HEK293 (cell line): ENCODE data around the gene RGS6.

Experiments used
- CTCF ChIA-PET: fragments of 350-600 bp; formaldehyde crosslinking; extraction: SDS; loops from one replicate; lab custom pipeline; 2021; ENCODE audit warnings: antibody characterized with exemption; lab: Yijun Ruan, JAX
- POLR2A ChIA-PET: fragments of 300-600 bp; formaldehyde crosslinking; extraction: SDS; loops from one replicate; lab custom pipeline; 2020; ENCODE audit warnings: antibody characterized with exemption, inconsistent platforms; lab: Yijun Ruan, JAX
- H3K27ac ChIP-seq: fragments of 200-500 bp; sonication (Bioruptor generic); 2 replicates; pipeline ENCODE4 v1.5.1; 2014; ENCODE audit warnings: low read depth, low read length, control low read depth, inconsistent platforms; ENCODE audit errors: extremely low read depth
- H3K36me3 ChIP-seq, 2 experiments: fragments of 200-500 bp in 1 of 2; sonication (Bioruptor generic) in 1 of 2; 1 replicate in 1 of 2; 2 replicates in 1 of 2; pipeline ENCODE4 v1.5.1; 2014 to 2017; ENCODE audit warnings: inconsistent platforms in 2 of 2, low read length in 2 of 2; ENCODE audit not compliant: control insufficient read depth in 2 of 2, insufficient read depth in 1 of 2
- H3K4me1 ChIP-seq: fragments of 200-500 bp; sonication (Bioruptor generic); 2 replicates; pipeline ENCODE4 v1.5.1; 2014; ENCODE audit warnings: mild to moderate bottlenecking, low read length, inconsistent platforms; ENCODE audit not compliant: control insufficient read depth, insufficient read depth
- H3K4me3 ChIP-seq: 2 replicates; pipeline ENCODE4 v1.5.1; 2011; ENCODE audit warnings: low read depth, mild to moderate bottlenecking, control low read depth, low read length, moderate library complexity
- H3K9me3 ChIP-seq: fragments of 200-500 bp; sonication (Bioruptor generic); 2 replicates; pipeline ENCODE4 v1.5.1; 2014; ENCODE audit warnings: low read depth, low read length, inconsistent platforms; ENCODE audit not compliant: control insufficient read depth, insufficient read depth
- IKZF3 ChIP-seq: fragments of 450-650 bp; IDR thresholded peaks from 2 replicates; pipeline ENCODE4 v1.5.0; 2018; ENCODE audit warnings: missing biosample characterization, mild to moderate bottlenecking, missing genetic modification characterization, moderate library complexity
- KLF17 ChIP-seq: fragments of 450-650 bp; formaldehyde crosslinking; IDR thresholded peaks from 2 replicates; pipeline ENCODE4 v1.5.1; 2016; ENCODE audit warnings: missing biosample characterization, missing genetic modification characterization
- SCRT2 ChIP-seq: fragments of 450-650 bp; formaldehyde crosslinking; IDR thresholded peaks from 2 replicates; pipeline ENCODE4 v1.5.1; 2016; ENCODE audit warnings: missing biosample characterization, missing genetic modification characterization
- SETDB1 ChIP-seq: IDR thresholded peaks from one replicate; pipeline ENCODE4 v1.6.1; 2017; ENCODE audit warnings: mild to moderate bottlenecking, low read length, moderate library complexity, mixed read lengths; ENCODE audit not compliant: insufficient read length
- ZBTB44 ChIP-seq: fragments of 450-650 bp; IDR thresholded peaks from 2 replicates; pipeline ENCODE4 v1.5.1; 2018; ENCODE audit warnings: missing biosample characterization, mild to moderate bottlenecking, missing genetic modification characterization
- ZNF10 ChIP-seq: fragments of 450-650 bp; formaldehyde crosslinking; IDR thresholded peaks from 2 replicates; pipeline ENCODE4 v1.5.1; 2017; ENCODE audit warnings: missing biosample characterization, missing genetic modification characterization
- ZNF175 ChIP-seq: fragments of 450-650 bp; formaldehyde crosslinking; IDR thresholded peaks from 2 replicates; pipeline ENCODE4 v1.5.1; 2016; ENCODE audit warnings: missing biosample characterization, missing genetic modification characterization
- ZNF184 ChIP-seq: fragments of 450-650 bp; IDR thresholded peaks from 2 replicates; pipeline ENCODE4 v1.5.1; 2018; ENCODE audit warnings: missing biosample characterization, mild to moderate bottlenecking, missing genetic modification characterization
- ZNF211 ChIP-seq: fragments of 450-650 bp; formaldehyde crosslinking; IDR thresholded peaks from 2 replicates; pipeline ENCODE4 v1.5.1; 2016; ENCODE audit warnings: low read depth, missing biosample characterization, missing genetic modification characterization
- ZNF302 ChIP-seq: fragments of 450-650 bp; formaldehyde crosslinking; IDR thresholded peaks from 2 replicates; pipeline ENCODE4 v1.5.1; 2016; ENCODE audit warnings: missing biosample characterization, missing genetic modification characterization, low read depth
- ZNF335 ChIP-seq: fragments of 450-650 bp; formaldehyde crosslinking; conservative IDR thresholded peaks from 2 replicates; pipeline ENCODE4 v1.5.1; 2016; ENCODE audit warnings: missing biosample characterization, missing genetic modification characterization
- ZNF341 ChIP-seq: fragments of 450-650 bp; formaldehyde crosslinking; IDR thresholded peaks from 2 replicates; pipeline ENCODE4; 2016; ENCODE audit warnings: low read depth, missing biosample characterization, missing genetic modification characterization
- ZNF473 ChIP-seq: fragments of 450-650 bp; formaldehyde crosslinking; IDR thresholded peaks from 2 replicates; pipeline ENCODE4 v1.5.1; 2017; ENCODE audit warnings: missing biosample characterization, missing genetic modification characterization
- ZNF501 ChIP-seq: fragments of 450-650 bp; formaldehyde crosslinking; IDR thresholded peaks from 2 replicates; pipeline ENCODE4 v1.5.1; 2016; ENCODE audit warnings: missing biosample characterization, missing genetic modification characterization
- ZNF514 ChIP-seq: fragments of 450-650 bp; formaldehyde crosslinking; IDR thresholded peaks from 2 replicates; pipeline ENCODE4 v1.5.1; 2016; ENCODE audit warnings: missing biosample characterization, missing genetic modification characterization
- ZNF654 ChIP-seq: fragments of 450-650 bp; formaldehyde crosslinking; IDR thresholded peaks from 2 replicates; pipeline ENCODE4 v1.5.1; 2016; ENCODE audit warnings: low read depth, missing biosample characterization, missing genetic modification characterization
- ZNF701 ChIP-seq: fragments of 450-650 bp; formaldehyde crosslinking; IDR thresholded peaks from 2 replicates; pipeline ENCODE4 v1.5.1; 2016; ENCODE audit warnings: missing biosample characterization, missing genetic modification characterization
- ZNF704 ChIP-seq: fragments of 450-650 bp; formaldehyde crosslinking; IDR thresholded peaks from 2 replicates; pipeline ENCODE4 v1.5.1; 2016; ENCODE audit warnings: missing biosample characterization, missing genetic modification characterization
- ZNF785 ChIP-seq: fragments of 450-650 bp; formaldehyde crosslinking; IDR thresholded peaks from 2 replicates; pipeline ENCODE4 v1.5.1; 2016; ENCODE audit warnings: missing biosample characterization, missing genetic modification characterization
- ZNF843 ChIP-seq: fragments of 450-650 bp; formaldehyde crosslinking; IDR thresholded peaks from 2 replicates; pipeline ENCODE4 v1.5.1; 2016; ENCODE audit warnings: missing biosample characterization, missing genetic modification characterization
- ZSCAN16 ChIP-seq: fragments of 450-650 bp; formaldehyde crosslinking; IDR thresholded peaks from 2 replicates; pipeline ENCODE4 v1.5.1; 2016; ENCODE audit warnings: missing biosample characterization, missing genetic modification characterization
- ZSCAN5A ChIP-seq: fragments of 450-650 bp; formaldehyde crosslinking; IDR thresholded peaks from 2 replicates; pipeline ENCODE4 v1.5.1; 2016; ENCODE audit warnings: missing biosample characterization, missing genetic modification characterization

RGS6 gene

GRCh38 chr14:71891970-71892369 lies 40.3 kb upstream of the RGS6 start:
- Histone ChIP-seq H3K4me1 (no peaks in the 10 kb centered on the region), H3K9me3 (no peaks in the 10 kb centered on the region), H3K4me3 (no peak overlapping the region)
- POLR2A ChIA-PET: no interaction called here
- TF ChIP-seq ZNF175: no peak
- TF ChIP-seq ZNF10 (tag by site-specific recombination): no peak
- TF ChIP-seq ZNF514: no peak
- TF ChIP-seq ZNF704 (tag by site-specific recombination): no peak
- no peak for TF ChIP-seq ZSCAN5A (tag by site-specific recombination)
- TF ChIP-seq ZNF473 (tag by site-specific recombination): no peak
- no peak for TF ChIP-seq ZNF843 (tag by site-specific recombination)
- no peak for TF ChIP-seq ZNF501 (tag by site-specific recombination)
- no peak for TF ChIP-seq ZNF335 (tag by site-specific recombination)
- TF ChIP-seq ZNF701: no peak
- no peak for TF ChIP-seq ZNF302 (tag by site-specific recombination)
- TF ChIP-seq ZNF341: no peak
- no peak for TF ChIP-seq ZNF785 (tag by site-specific recombination)
- no peak for TF ChIP-seq IKZF3 (tag by site-specific recombination)
- TF ChIP-seq ZNF184: no peak
- TF ChIP-seq SETDB1: no peak
- no peak for TF ChIP-seq ZNF211 (tag by site-specific recombination)
- TF ChIP-seq, all 188 proteins: peak for 0
- CTCF ChIA-PET: interaction anchor here (1.0 kb wide), 1 partner anchor 528 kb away, joined by 5 read pairs; no protein-coding TSS in a partner anchor
- H3K27ac ChIP-seq: no peak overlapping the region
- no peaks in the 10 kb centered on the region for H3K36me3 ChIP-seq

GRCh38 chr14:71905031-71905430 lies 27.2 kb upstream of the RGS6 start:
- H3K9me3 ChIP-seq: no peaks in the 10 kb centered on the region
- H3K36me3 ChIP-seq: no peaks in the 10 kb centered on the region
- no peak overlapping the region for H3K4me3 ChIP-seq
- TF ChIP-seq ZBTB44 (tag by site-specific recombination) (no peak), SCRT2 (tag by site-specific recombination) (no peak), ZSCAN16 (tag by site-specific recombination) (no peak), KLF17 (tag by site-specific recombination) (no peak), ZNF654 (tag by site-specific recombination) (no peak)
- ChIA-PET CTCF (no interaction called here), POLR2A (no interaction called here)
- no peaks in the 10 kb centered on the region for H3K4me1 ChIP-seq
- no peak overlapping the region for H3K27ac ChIP-seq
